ENCODE measurements around the gene PTPN18. TPM values are rescaled to one million over a fixed set of nuclear protein-coding genes. Genes with fewer than 3 reads are reported as not detected.

The PTPN18 gene
- total and polyA plus RNA-seq, 2 donors (not counting 3 experiments of a cell fraction or from before 2014, with no cell fraction given): 39.4 to 39.6 TPM

- dilution Hi-C loops (cut with MboI; ENCODE audit: extremely low pct_ligation_motif_present, low sequenced_read_pairs): no loop called here
- no peak for FAIRE-seq
Observed at GRCh38 chr2:130357864-130358263, 2.0 kb downstream of the PTPN18 start.

More at GRCh38 chr2:130357864-130358263, 2.0 kb downstream of the PTPN18 start:
- H4K20me1 ChIP-seq (replicated peaks; ENCODE audit: control insufficient read depth, extremely low read depth, insufficient read depth, low read length): no peaks in the 10 kb centered on the region
- ChIA-PET POLR2A (no interaction called here), CTCF (no interaction called here)
- no peak overlapping the region for H3K4me3 ChIP-seq (replicated peaks in 1 of 3; ENCODE audit: insufficient read depth in 1 of 3, low read depth in 1 of 3, low read length in 3 of 3)
- H3K36me3 ChIP-seq (ENCODE audit: control insufficient read depth in 2 of 2, extremely low read depth in 1 of 2, insufficient read depth in 2 of 2, low read length in 2 of 2): no peaks in the 10 kb centered on the region
- H3K9me3 ChIP-seq (replicated peaks; ENCODE audit: control insufficient read depth, insufficient read depth, low read length): no peaks in the 10 kb centered on the region
- H3K9ac ChIP-seq (replicated peaks; ENCODE audit: extremely low read depth, insufficient read depth, low read length): no peak overlapping the region
- H2AFZ ChIP-seq (ENCODE audit: low read depth, low read length): no peak overlapping the region
- no peaks in the 10 kb centered on the region for H3K27me3 ChIP-seq (ENCODE audit: control insufficient read depth in 2 of 2, insufficient read depth in 2 of 2, low read length in 2 of 2)
- no peak for DNase-seq (ENCODE audit: low read depth, low spot score)
- BruUV-seq (replicated peaks): no TSS peak
- peaks cover 4% of the 10 kb centered on the region for H3K4me1 ChIP-seq (ENCODE audit: control insufficient read depth, extremely low read depth, insufficient read depth, low read length)
- intact Hi-C loops (cut with micrococcal nuclease): loop anchor here (10.0 kb wide), 1 partner anchor 367 kb away; the partner anchor contains the start of gene GPR148
- H3K4me2 ChIP-seq (ENCODE audit: insufficient read depth, low read length): no peak overlapping the region
- H3K27ac ChIP-seq (ENCODE audit: insufficient read depth, low read depth, low read length): no peak overlapping the region
- TF ChIP-seq MYC (IDR thresholded peaks at IDR 0.05; ENCODE audit: low read depth, low read length) (no peak), FOS (IDR thresholded peaks at IDR 0.05; ENCODE audit: borderline replicate concordance, insufficient read depth, low read length) (no peak), MAX (IDR thresholded peaks at IDR 0.05; ENCODE audit: insufficient read depth, insufficient read length) (no peak), GATA2 (IDR thresholded peaks at IDR 0.05; ENCODE audit: insufficient read depth, insufficient read length, low read depth, low read length) (no peak), CTCF (IDR thresholded peaks at IDR 0.05; ENCODE audit: extremely low read depth in 1 of 2, insufficient read depth in 1 of 2, low read depth in 1 of 2, low read length in 2 of 2) (no peak), JUN (IDR thresholded peaks at IDR 0.05; ENCODE audit: borderline replicate concordance, insufficient read depth, insufficient read length, low read depth) (no peak), POLR2AphosphoS5 (IDR thresholded peaks at IDR 0.05; ENCODE audit: insufficient read depth, low read depth, low read length) (no peak), EZH2 (IDR thresholded peaks at IDR 0.05; ENCODE audit: borderline replicate concordance, low read depth, low read length, severe bottlenecking) (no peak), POLR2A (IDR thresholded peaks at IDR 0.05; ENCODE audit: low read depth, low read length) (no peak)
- no peaks in the 10 kb centered on the region for H3K9me1 ChIP-seq (replicated peaks; ENCODE audit: control insufficient read depth, extremely low read depth, insufficient read depth, low read length)
- H3K79me2 ChIP-seq (ENCODE audit: control insufficient read depth, insufficient read depth, low read length): no peaks in the 10 kb centered on the region
